ENCODE results near the gene LGALS4. TPM values are rescaled to one million over a fixed set of nuclear protein-coding genes. Genes with fewer than 3 reads are reported as not detected.
"Not testable (repeated sequence)": the region's sequence is repeated elsewhere in the genome, so short reads cannot be mapped to it uniquely, and the experiment has no call there.

Gene LGALS4
- total RNA-seq = 9.2 TPM

- no peak for DNase-seq (ENCODE audit: low spot score)
Observed at GRCh38 chr19:38812841-38813320, at the start of gene LGALS4. LGALS4 (minus strand) TSS chr19:38812945; CDS start chr19:38812886, 59 bp downstream.

GRCh38 chr19:38861368-38861767 is 48.6 kb upstream of the LGALS4 start:
- DNase-seq (ENCODE audit: low spot score) = no peak

- DNase-seq (ENCODE audit: low spot score) = not testable (repeated sequence)
Observed at GRCh38 chr19:38859631-38860204, 47.0 kb upstream of the LGALS4 start.

- no peak for DNase-seq (ENCODE audit: low spot score)
Observed at GRCh38 chr19:38856813-38857212, 44.1 kb upstream of the LGALS4 start.

GRCh38 chr19:38855751-38856150 is 43.0 kb upstream of the LGALS4 start:
- not testable (repeated sequence) for DNase-seq (ENCODE audit: low spot score)

GRCh38 chr19:38854961-38855360 is 42.2 kb upstream of the LGALS4 start:
- not testable (repeated sequence) for DNase-seq (ENCODE audit: low spot score)

GRCh38 chr19:38853214-38853613 is 40.5 kb upstream of the LGALS4 start:
- DNase-seq (ENCODE audit: low spot score) = no peak

- DNase-seq (ENCODE audit: low spot score) = peak; percentile 75
Observed at GRCh38 chr19:38852231-38853044, 39.7 kb upstream of the LGALS4 start.

GRCh38 chr19:38851622-38852230 is 39.0 kb upstream of the LGALS4 start:
- peak; percentile 96 for DNase-seq (ENCODE audit: low spot score)

- peak; percentile 70 for DNase-seq (ENCODE audit: low spot score)
Observed at GRCh38 chr19:38850976-38851621, 38.4 kb upstream of the LGALS4 start.

GRCh38 chr19:38850436-38850975 is 37.8 kb upstream of the LGALS4 start:
- DNase-seq (ENCODE audit: low spot score) = no peak

- DNase-seq (ENCODE audit: low spot score) = peak; percentile 100
Observed at GRCh38 chr19:38849860-38850435, 37.2 kb upstream of the LGALS4 start, which contains the start of gene HNRNPL. HNRNPL (minus strand) TSS chr19:38849986; CDS start chr19:38849966, 20 bp downstream.

GRCh38 chr19:38849147-38849859 is 36.6 kb upstream of the LGALS4 start:
- peak; percentile 98 for DNase-seq (ENCODE audit: low spot score)

GRCh38 chr19:38848299-38849146 is 35.8 kb upstream of the LGALS4 start:
- DNase-seq (ENCODE audit: low spot score) = no peak

- no peak for DNase-seq (ENCODE audit: low spot score)
Observed at GRCh38 chr19:38846097-38846496, 33.4 kb upstream of the LGALS4 start.

GRCh38 chr19:38845374-38846024 is 32.8 kb upstream of the LGALS4 start:
- no peak for DNase-seq (ENCODE audit: low spot score)

- no peak for DNase-seq (ENCODE audit: low spot score)
Observed at GRCh38 chr19:38844093-38844686, 31.4 kb upstream of the LGALS4 start.

GRCh38 chr19:38843175-38843758 is 30.5 kb upstream of the LGALS4 start:
- no peak for DNase-seq (ENCODE audit: low spot score)

All from ureter (tissue), 1 donor.